Activated T-helper 2 cell treated with anti-CD3 and anti-CD28 coated beads, Interferon-gamma antibody, Interleukin-2, Interleukin-4, amounts not matched to agents 10 μg/mL and 5 μg/mL and 100 μg/mL, durations not matched to agents 14 hours and 24 hours and 36 hours (primary cell): ENCODE measurements around the gene MOCS1. TPM values are rescaled to one million over a fixed set of nuclear protein-coding genes. Genes with fewer than 3 reads are reported as not detected.
"Not testable (repeated sequence)": the region's sequence is repeated elsewhere in the genome, so short reads cannot be mapped to it uniquely, and the experiment has no call there.

ENCODE experiments used
- DNase-seq: peaks from one replicate; pipeline ENCODE4 v3.0.0; 2021; ENCODE audit warnings: low spot score
- H3K27ac Mint-ChIP-seq: one replicate; pipeline ENCODE4 v1.8.0; 2021; ENCODE audit warnings: mixed read lengths
- H3K27me3 Mint-ChIP-seq: one replicate; pipeline ENCODE4 v1.8.0; 2021; ENCODE audit warnings: low read depth, mixed read lengths
- H3K36me3 Mint-ChIP-seq: one replicate; pipeline ENCODE4 v1.8.0; 2021; ENCODE audit warnings: low read depth, mixed read lengths
- H3K4me1 Mint-ChIP-seq: one replicate; pipeline ENCODE4 v1.8.0; 2021; ENCODE audit warnings: low read depth, mixed read lengths
- H3K4me3 Mint-ChIP-seq: one replicate; pipeline ENCODE4 v1.8.0; 2021; ENCODE audit warnings: low read depth, mild to moderate bottlenecking, moderate library complexity, mixed read lengths
- H3K9me3 Mint-ChIP-seq: one replicate; pipeline ENCODE4 v1.8.0; 2021; ENCODE audit warnings: mixed read lengths
- intact Hi-C: fragments of 100-400 bp; cut with micrococcal nuclease; formaldehyde crosslinking; loops from one replicate; pipeline ENCODE4 v1.15.1; 2023
- total RNA-seq: library from RNA; stranded (reverse); gene quantifications from 2 replicates; pipeline ENCODE4 v1.2.3, GENCODE V29; 2022

The MOCS1 gene
- 1.2 and 1.6 TPM in 2 replicates for total RNA-seq

DNA sequence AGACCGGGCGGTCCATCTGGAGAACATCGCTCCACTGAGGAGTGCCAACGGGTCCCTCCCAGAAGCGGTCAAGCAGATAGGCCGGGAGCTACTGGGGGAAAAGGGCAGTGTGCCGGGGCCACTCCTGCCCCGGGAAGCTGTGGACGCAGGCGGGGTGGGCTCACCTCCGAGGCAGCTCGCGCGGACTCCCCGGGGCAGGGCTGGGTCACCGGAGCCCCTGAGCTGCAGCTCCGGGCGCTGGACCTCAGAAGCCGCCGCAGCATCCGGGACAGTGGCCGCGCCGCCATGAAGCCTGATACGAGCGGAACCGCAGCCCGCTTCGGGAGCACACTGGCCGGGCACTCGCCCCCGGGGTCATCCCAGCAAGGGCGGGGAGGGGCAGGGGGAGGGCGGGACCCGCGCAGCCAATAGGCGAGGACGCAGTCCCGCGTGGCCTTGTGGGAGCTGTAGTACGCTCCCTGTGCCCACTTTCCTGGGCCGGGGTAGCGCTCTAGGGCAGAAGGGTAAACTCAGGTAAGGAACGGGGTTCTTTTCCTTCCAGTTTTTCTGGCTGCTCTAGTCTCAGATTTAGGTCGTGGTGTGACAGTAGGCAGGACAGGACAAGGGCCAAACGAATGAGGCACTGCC lies at the start of gene MOCS1:
MOCS1 (minus strand) TSS at position 332 of the 627 bp plus-strand sequence; CDS start at position 287, 45 bp downstream.
- no peaks in the 10 kb centered on the region for H3K9me3 Mint-ChIP-seq
- peak; percentile 15 for DNase-seq
- H3K4me3 Mint-ChIP-seq: peak within 1 kb of the TSS; percentile 71
- intact Hi-C loops: no loop called here
- H3K4me1 Mint-ChIP-seq: peaks cover 1% of the 10 kb centered on the region
- no peak within 1 kb of the TSS for H3K27ac Mint-ChIP-seq
- H3K36me3 Mint-ChIP-seq: no peaks in the 10 kb centered on the region
- peaks cover 29% of the 10 kb centered on the region for H3K27me3 Mint-ChIP-seq

DNA sequence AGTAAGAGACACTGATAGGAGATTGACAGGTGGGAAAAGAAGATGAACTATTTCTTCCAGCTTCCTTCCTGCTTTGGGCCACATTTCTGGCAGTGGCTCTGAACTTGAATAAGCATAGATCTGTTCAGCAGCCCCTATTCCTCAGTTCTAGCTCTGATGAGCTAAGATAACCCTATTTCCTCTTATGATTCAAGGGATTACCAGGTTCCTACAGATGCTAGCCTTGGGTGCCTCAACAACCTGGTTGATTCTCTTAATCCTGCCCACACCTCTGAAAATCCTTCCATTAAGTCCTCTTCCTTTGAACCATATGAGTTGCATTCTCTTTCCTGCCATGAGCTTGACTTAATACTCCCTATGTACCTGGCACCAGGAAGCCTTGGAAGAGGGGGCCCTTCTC lies 49.8 kb upstream of the MOCS1 start:
- Mint-ChIP-seq H3K36me3 (no peaks in the 10 kb centered on the region), H3K9me3 (no peaks in the 10 kb centered on the region), H3K27me3 (peaks cover 11% of the 10 kb centered on the region), H3K27ac (no peak overlapping the region), H3K4me3 (no peak overlapping the region), H3K4me1 (no peaks in the 10 kb centered on the region)
- no peak for DNase-seq
- intact Hi-C loops: no loop called here

DNA sequence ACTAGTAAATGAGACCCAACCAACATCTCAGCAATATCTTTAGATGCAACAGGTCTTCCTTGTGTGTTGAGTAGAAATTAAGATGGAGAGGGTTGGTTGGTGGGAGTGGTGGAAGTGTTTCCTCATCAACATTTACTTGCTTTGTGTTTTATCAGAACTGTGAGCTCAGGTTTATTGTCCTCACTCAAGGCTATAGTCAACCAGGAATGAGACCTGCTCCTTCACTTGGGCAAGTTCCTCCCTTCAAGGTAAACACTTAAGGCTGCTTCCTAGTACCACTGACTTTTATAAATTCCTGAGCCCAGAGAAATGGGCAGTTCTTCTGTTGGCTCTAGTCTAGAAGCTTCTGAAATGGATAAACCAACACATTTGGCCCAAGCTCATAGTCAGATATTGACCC lies 48.9 kb upstream of the MOCS1 start:
- Mint-ChIP-seq H3K27ac (no peak overlapping the region), H3K4me1 (no peaks in the 10 kb centered on the region), H3K36me3 (no peaks in the 10 kb centered on the region), H3K9me3 (no peaks in the 10 kb centered on the region), H3K4me3 (no peak overlapping the region), H3K27me3 (peaks cover 11% of the 10 kb centered on the region)
- intact Hi-C loops: no loop called here
- DNase-seq: no peak

DNA sequence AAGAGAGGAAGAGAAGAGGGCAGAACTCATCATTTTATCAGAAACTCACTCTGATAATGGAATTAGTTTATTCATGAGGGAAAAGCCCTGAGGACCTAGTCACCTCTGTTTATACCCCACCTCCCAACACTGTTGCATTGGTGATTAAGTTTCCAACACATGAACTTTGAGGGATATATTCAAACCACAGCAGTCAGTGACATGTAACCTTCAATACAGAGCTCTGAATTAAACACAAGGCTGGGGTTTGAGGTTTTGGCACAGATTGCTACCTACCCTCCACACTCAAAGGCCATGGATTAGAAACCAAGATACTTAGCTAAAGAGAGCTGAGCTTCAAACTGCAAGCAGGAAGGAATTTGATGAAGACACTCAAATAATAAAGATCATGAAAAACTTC lies 48.5 kb upstream of the MOCS1 start:
- H3K27ac Mint-ChIP-seq: no peak overlapping the region
- intact Hi-C loops: no loop called here
- H3K27me3 Mint-ChIP-seq: peaks cover 11% of the 10 kb centered on the region
- H3K9me3 Mint-ChIP-seq: no peaks in the 10 kb centered on the region
- H3K4me1 Mint-ChIP-seq: no peaks in the 10 kb centered on the region
- H3K4me3 Mint-ChIP-seq: no peak overlapping the region
- H3K36me3 Mint-ChIP-seq: no peaks in the 10 kb centered on the region
- no peak for DNase-seq

DNA sequence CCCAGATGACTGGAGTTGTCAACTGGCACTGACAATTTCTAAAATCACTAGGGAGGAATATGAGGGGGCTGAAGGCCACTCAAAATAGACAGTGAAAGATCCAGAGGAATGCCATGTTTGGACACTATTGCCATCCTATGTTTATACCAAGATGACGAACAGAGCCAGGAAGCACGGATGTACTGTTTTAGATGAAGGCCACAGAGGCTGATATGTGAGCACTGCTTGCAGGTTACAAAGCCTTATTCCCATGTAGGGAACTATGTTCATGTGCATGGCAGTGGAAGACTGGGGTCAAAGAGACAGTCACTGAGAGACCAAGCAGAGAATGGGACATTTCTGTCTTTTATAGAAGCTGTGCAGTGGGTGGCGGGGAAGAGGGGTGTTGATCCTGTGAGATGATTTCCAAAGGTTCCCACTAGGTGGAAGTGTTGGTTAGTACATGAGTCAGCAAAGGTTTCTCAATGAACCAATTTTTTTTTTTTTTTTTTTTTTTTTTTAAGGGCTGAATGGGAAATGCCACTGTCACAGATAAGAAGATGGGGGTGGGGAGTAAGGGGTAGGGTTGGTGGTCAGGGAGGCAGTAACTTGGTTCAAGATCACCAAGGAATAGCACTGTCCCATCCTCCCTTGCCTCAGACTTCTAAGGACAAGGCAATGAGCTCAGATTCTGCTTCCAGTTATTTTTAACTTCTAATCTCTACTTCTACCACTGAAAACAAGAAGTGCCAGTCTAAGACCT lies 46.7 kb upstream of the MOCS1 start:
- intact Hi-C loops: no loop called here
- Mint-ChIP-seq H3K27me3 (peaks cover 10% of the 10 kb centered on the region), H3K4me1 (no peaks in the 10 kb centered on the region), H3K9me3 (no peaks in the 10 kb centered on the region), H3K36me3 (no peaks in the 10 kb centered on the region), H3K4me3 (no peak overlapping the region), H3K27ac (no peak overlapping the region)
- DNase-seq: no peak

DNA sequence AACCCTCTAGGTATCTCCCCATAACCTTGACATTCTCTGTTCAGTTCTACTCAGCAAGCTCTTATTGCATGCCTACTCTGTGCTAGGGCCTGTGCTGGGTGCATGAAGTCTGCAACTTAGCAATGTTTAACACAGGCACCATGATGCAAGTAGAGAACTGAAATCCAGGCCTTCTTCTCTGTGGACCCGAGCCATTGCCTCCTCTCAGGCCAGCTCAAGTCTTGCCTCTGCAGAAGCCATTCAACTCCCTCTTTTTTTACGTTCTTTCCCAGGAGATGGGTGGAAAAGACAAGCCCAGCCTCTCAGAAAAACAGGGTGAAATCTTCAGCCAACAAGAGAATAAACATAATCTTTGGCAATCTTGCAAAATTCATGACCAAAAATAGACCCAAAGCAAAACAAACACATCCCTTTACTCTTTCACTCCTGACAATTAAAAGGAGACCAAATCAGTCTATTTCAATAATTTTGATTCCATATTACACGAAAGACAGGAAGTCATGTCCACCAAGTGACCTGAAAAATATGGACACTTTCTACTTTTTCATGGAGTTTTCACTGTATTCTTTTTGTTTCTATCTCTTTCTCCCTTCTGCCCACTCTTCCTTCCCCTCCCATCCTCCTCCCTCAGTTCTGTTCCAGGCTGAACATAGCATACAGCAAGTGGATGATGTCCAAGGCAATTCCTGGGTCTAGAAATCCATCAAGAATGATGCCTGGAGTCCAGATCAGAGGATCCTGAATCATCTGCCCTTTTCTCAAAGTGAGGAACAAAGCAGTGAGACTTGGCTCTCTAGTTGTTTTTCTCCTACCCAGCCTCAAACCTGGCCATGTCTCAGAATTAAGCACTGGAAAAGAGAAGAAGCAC lies 45.4 kb upstream of the MOCS1 start:
- Mint-ChIP-seq H3K27me3 (peaks cover 7% of the 10 kb centered on the region), H3K9me3 (no peaks in the 10 kb centered on the region)

DNA sequence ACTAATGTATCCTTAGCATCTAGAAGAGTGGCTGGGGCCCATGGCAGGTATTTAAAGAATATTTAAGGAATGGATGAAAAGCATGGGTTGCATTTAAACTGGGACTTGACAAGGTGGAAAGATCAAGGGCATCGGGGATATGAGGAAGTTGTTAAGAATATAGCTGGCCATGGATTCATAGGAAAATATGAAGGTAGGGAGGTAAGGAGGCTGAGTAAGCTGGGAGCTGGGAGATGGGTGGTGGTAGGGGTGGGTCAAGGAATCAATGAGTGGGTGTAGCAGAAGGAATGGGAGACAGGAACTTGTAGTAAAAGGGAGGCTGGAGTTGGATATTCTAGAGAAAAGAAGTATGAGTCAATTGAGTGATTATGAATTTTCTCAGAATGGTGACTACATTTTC lies 44.0 kb upstream of the MOCS1 start:
- Mint-ChIP-seq H3K27ac (no peak overlapping the region), H3K4me1 (no peaks in the 10 kb centered on the region), H3K9me3 (no peaks in the 10 kb centered on the region), H3K36me3 (no peaks in the 10 kb centered on the region), H3K27me3 (peaks cover 7% of the 10 kb centered on the region), H3K4me3 (no peak overlapping the region)
- no peak for DNase-seq
- intact Hi-C loops: loop anchor here (10.0 kb wide), 1 partner anchor 327 kb away; no protein-coding TSS in a partner anchor

More for the DNA sequence above, 45.4 kb upstream of the MOCS1 start:
- no peak overlapping the region for H3K27ac Mint-ChIP-seq
- no peaks in the 10 kb centered on the region for H3K4me1 Mint-ChIP-seq
- no peak for DNase-seq
- no peaks in the 10 kb centered on the region for H3K36me3 Mint-ChIP-seq
- no peak overlapping the region for H3K4me3 Mint-ChIP-seq
- intact Hi-C loops: loop anchor here (10.0 kb wide), 1 partner anchor 325 kb away; no protein-coding TSS in a partner anchor

DNA sequence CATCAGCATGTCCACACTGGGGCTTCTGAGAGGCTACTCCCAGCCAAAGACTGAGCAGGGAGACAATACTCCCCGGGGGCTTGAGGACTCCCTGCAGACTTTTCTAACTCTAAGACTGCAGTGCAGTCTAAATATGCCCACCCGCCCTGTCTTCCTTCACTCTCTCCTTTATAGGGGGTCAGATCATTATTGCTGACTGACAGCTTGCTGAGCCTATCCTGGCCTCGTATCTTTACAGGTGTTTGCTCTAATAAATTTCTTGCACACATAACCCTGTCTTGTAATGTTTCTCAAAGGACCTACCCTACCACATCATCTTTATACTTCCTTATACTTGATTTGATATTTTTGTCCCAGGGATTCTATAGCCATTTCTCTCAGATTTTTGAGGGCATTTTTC lies 39.4 kb upstream of the MOCS1 start:
- Mint-ChIP-seq H3K9me3 (no peaks in the 10 kb centered on the region), H3K27me3 (no peaks in the 10 kb centered on the region), H3K36me3 (no peaks in the 10 kb centered on the region), H3K4me3 (no peak overlapping the region), H3K27ac (no peak overlapping the region), H3K4me1 (no peaks in the 10 kb centered on the region)
- no peak for DNase-seq
- intact Hi-C loops: loop anchor here (10.0 kb wide), 1 partner anchor 331 kb away; no protein-coding TSS in a partner anchor

DNA sequence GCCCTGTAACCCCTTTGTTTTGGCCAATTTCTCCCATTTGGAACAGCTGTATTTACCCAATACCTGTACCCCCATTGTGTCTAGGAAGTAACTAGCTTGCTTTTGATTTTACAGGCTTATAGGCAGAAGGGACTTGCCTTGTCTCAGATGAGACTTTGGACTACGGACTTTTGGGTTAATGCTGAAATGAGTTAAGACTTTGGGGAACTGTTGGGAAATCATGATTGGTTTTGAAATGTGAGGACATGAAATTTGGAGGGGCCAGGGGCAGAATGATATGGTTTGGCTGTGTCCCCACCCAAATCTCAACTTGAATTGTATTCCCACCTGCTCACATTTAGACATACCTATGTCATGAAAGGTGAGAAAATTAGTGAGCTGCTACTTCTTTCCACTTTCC lies 38.5 kb upstream of the MOCS1 start:
- H3K9me3 Mint-ChIP-seq, H3K27ac Mint-ChIP-seq, H3K4me3 Mint-ChIP-seq, DNase-seq, H3K4me1 Mint-ChIP-seq, H3K36me3 Mint-ChIP-seq, H3K27me3 Mint-ChIP-seq: not testable (repeated sequence)
- intact Hi-C loops: loop anchor here (10.0 kb wide), 1 partner anchor 332 kb away; no protein-coding TSS in a partner anchor

DNA sequence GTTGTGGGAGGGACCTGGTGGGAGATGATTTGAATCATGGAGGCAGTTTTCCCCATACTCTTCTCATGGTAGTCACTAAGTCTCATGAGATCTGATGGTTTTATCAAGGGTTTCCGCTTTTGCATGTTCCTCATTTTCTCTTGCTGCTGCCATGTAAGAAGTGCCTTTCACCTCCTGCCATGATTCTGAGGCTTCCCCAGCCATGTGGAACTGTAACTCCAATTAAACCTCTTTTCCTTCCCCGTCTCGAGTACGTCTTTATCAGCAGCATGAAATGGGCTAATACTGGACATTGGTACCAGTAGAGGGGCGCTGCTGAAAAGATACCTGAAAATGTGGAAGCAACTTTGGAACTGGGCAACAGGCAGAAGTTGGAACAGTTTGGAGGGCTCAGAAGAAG lies 36.9 kb upstream of the MOCS1 start:
- not testable (repeated sequence) for H3K4me1 Mint-ChIP-seq, H3K27me3 Mint-ChIP-seq, H3K9me3 Mint-ChIP-seq, DNase-seq, H3K36me3 Mint-ChIP-seq, H3K27ac Mint-ChIP-seq, H3K4me3 Mint-ChIP-seq
- intact Hi-C loops: loop anchor here (10.0 kb wide), 1 partner anchor 334 kb away; no protein-coding TSS in a partner anchor

DNA sequence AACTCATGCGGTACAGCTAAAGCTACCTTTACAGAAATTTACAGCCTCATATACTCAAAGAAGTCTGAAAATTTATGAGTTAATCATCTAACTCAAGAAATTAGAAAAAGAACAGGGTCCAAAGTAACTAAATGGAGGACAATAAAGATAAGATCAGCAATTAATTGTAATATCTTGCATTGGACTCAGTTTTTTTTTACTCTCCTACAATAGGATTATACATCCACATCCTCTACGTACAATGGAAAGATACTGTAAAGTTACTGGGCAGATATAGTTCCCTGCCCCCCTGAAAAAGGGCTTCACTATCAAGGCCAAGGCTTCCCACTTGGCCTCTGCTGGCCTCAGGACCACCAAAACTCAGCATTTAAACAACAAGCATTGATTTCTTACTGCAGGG lies 31.5 kb upstream of the MOCS1 start:
- no peaks in the 10 kb centered on the region for H3K36me3 Mint-ChIP-seq
- no peak for DNase-seq
- intact Hi-C loops: no loop called here
- no peaks in the 10 kb centered on the region for H3K9me3 Mint-ChIP-seq
- no peaks in the 10 kb centered on the region for H3K4me1 Mint-ChIP-seq
- H3K27ac Mint-ChIP-seq: no peak overlapping the region
- no peak overlapping the region for H3K4me3 Mint-ChIP-seq
- H3K27me3 Mint-ChIP-seq: peaks cover 8% of the 10 kb centered on the region

DNA sequence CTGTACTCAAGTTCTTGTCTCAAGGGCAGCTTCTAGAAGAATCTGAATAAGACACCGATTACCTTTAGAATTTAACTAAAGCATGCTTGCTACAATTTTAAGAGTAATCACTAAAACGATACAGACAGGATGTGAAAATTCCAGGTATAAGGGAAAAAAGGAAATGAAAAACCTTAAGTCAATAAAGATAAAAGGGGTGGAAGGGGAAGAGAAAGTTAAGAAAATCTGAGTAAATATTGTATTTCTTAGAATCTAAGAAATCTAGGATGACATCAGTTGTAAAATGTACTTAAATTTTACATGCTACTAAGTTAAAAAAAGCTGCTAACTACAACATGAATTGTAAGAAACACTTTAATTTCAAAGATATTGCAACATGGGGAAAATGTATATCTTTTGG lies 30.3 kb upstream of the MOCS1 start:
- no peaks in the 10 kb centered on the region for H3K4me1 Mint-ChIP-seq
- no peak for DNase-seq
- no peak overlapping the region for H3K4me3 Mint-ChIP-seq
- H3K27me3 Mint-ChIP-seq: peaks cover 8% of the 10 kb centered on the region
- H3K9me3 Mint-ChIP-seq: no peaks in the 10 kb centered on the region
- H3K27ac Mint-ChIP-seq: no peak overlapping the region
- H3K36me3 Mint-ChIP-seq: no peaks in the 10 kb centered on the region
- intact Hi-C loops: no loop called here
